ENCODE results near the gene ZMYM4. TPM values are rescaled to one million over a fixed set of nuclear protein-coding genes. Genes with fewer than 3 reads are reported as not detected.
A peak's percentile ranks its signal among the peaks of the same experiment; 100 is the strongest.

Gene ZMYM4
- total RNA-seq, 1 donor from 2014 or later, result 65.9 TPM

DNA sequence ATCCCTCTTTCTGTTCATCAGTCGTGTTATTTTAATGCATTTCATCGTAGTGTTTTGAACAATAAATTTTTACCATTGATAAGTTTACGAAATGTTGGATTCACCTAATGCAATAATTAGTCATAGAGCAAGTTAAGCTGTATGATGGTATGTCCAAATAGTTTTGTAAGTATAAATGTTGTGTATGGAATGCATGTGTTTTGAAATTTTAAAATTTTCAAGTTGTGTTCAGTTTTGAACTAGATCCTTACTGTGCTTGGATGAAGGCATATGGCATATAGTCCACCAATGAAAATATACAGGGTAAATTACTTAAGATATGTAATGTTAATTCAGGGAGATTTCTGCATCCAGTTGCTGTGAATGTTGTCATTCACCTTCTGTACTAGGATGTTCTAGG, 2.3 kb downstream of the ZMYM4 start:
- Mint-ChIP-seq H3K27ac (ENCODE audit: unreplicated experiment) (no peak overlapping the region), H3K4me1 (ENCODE audit: unreplicated experiment) (peaks cover 27% of the 10 kb centered on the region)
- no peak for DNase-seq (ENCODE audit: extremely low spot score, unreplicated experiment)

DNA sequence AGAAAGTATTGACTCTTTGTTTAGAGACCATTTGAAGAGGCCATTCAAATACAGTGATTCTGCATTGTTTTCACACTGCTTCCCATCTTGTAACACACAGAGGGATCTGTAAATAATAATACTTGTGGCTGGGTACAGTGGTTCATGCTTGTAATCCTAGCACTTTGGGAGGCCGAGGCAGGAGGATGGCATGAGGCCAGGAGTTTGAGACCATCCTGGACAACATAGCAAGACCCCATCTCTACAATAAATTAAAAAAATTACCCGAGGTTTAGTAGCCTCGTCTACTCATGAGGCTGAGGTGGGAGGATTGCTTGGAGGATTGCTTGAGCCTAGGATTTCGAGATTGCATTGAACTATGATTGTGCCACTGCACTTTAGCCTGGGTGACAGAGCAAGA, 5.7 kb downstream of the ZMYM4 start:
- peaks cover 33% of the 10 kb centered on the region for H3K4me1 Mint-ChIP-seq (ENCODE audit: unreplicated experiment)
- H3K4me3 Mint-ChIP-seq (ENCODE audit: unreplicated experiment), result no peak overlapping the region
- H3K27me3 Mint-ChIP-seq (ENCODE audit: unreplicated experiment), result no peaks in the 10 kb centered on the region
- H3K9me3 Mint-ChIP-seq (ENCODE audit: unreplicated experiment), result no peaks in the 10 kb centered on the region
- no peak for DNase-seq (ENCODE audit: extremely low spot score, unreplicated experiment)
- no peak overlapping the region for H3K27ac Mint-ChIP-seq (ENCODE audit: unreplicated experiment)
- peaks cover 7% of the 10 kb centered on the region for H3K36me3 Mint-ChIP-seq (ENCODE audit: unreplicated experiment)
- TF ChIP-seq, protein P1, sequence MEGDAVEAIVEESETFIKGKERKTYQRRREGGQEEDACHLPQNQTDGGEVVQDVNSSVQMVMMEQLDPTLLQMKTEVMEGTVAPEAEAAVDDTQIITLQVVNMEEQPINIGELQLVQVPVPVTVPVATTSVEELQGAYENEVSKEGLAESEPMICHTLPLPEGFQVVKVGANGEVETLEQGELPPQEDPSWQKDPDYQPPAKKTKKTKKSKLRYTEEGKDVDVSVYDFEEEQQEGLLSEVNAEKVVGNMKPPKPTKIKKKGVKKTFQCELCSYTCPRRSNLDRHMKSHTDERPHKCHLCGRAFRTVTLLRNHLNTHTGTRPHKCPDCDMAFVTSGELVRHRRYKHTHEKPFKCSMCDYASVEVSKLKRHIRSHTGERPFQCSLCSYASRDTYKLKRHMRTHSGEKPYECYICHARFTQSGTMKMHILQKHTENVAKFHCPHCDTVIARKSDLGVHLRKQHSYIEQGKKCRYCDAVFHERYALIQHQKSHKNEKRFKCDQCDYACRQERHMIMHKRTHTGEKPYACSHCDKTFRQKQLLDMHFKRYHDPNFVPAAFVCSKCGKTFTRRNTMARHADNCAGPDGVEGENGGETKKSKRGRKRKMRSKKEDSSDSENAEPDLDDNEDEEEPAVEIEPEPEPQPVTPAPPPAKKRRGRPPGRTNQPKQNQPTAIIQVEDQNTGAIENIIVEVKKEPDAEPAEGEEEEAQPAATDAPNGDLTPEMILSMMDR (IDR thresholded peaks at IDR 0.05), result no peak

More for the DNA sequence above, 2.3 kb downstream of the ZMYM4 start:
- Mint-ChIP-seq H3K4me3 (ENCODE audit: unreplicated experiment) (peak overlapping the region; percentile 41), H3K27me3 (ENCODE audit: unreplicated experiment) (no peaks in the 10 kb centered on the region), H3K9me3 (ENCODE audit: unreplicated experiment) (peaks cover 5% of the 10 kb centered on the region), H3K36me3 (ENCODE audit: unreplicated experiment) (peaks cover 2% of the 10 kb centered on the region)
- TF ChIP-seq, protein P1 (IDR thresholded peaks at IDR 0.05), result no peak

DNA sequence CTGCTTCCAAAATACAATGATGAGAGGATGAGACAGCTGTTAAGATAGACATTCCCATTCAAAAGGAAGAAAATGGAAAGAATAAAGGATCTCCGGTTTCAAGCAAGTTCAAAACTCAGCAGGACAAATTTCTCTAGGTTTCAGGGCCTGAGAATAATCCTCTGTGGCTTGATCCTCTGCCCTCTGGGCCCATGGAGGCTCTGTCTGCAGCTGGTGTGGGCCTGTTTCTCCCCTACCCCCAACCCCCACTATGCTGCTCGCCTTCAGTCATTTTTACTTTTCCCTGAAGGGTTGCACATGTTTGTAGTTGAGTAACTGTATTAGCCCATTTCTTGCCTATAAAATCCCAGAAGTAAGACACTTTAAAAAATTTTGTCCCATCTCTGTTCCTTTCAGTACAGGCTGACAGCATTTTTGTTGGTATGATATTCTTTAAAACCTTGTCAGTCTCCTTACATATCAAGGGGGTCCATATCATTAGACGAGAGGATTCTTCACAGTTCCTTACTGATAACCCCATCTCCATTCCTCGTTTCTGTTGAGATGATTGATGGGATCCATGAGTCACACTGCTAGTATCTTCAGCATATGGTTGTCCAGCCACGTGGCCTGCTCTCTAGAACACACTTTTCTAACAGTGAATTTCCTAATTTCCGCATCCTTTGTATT, 10.5 kb downstream of the ZMYM4 start:
- H3K4me3 Mint-ChIP-seq (ENCODE audit: unreplicated experiment), result no peak overlapping the region
- H3K4me1 Mint-ChIP-seq (ENCODE audit: unreplicated experiment), result peaks cover 17% of the 10 kb centered on the region
- no peaks in the 10 kb centered on the region for H3K27me3 Mint-ChIP-seq (ENCODE audit: unreplicated experiment)
- peaks cover 22% of the 10 kb centered on the region for H3K36me3 Mint-ChIP-seq (ENCODE audit: unreplicated experiment)
- DNase-seq (ENCODE audit: extremely low spot score, unreplicated experiment), result no peak
- TF ChIP-seq, protein P1 (IDR thresholded peaks at IDR 0.05), result no peak
- H3K9me3 Mint-ChIP-seq (ENCODE audit: unreplicated experiment), result peaks cover 4% of the 10 kb centered on the region
- no peak overlapping the region for H3K27ac Mint-ChIP-seq (ENCODE audit: unreplicated experiment)

DNA sequence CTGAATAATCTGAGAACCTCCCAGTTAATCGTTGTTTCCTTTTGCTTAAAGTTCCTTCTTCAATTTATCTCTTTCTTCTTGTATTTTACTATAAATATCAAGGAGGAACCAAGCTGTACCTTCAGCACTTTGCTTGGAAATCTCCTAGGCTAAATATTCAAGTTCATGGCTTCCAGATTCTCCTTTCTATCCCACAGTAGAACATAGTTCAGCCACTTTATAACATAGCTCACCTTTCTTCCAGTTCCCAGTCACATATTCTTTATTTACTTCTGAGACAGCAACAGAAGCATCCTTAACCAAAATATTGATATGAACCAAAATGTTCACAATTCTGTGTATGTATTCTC, 11.0 kb downstream of the ZMYM4 start:
- no peaks in the 10 kb centered on the region for H3K27me3 Mint-ChIP-seq (ENCODE audit: unreplicated experiment)
- H3K36me3 Mint-ChIP-seq (ENCODE audit: unreplicated experiment), result peaks cover 27% of the 10 kb centered on the region
- DNase-seq (ENCODE audit: extremely low spot score, unreplicated experiment), result no peak
- H3K4me3 Mint-ChIP-seq (ENCODE audit: unreplicated experiment), result no peak overlapping the region
- TF ChIP-seq, protein P1 (IDR thresholded peaks at IDR 0.05), result no peak
- H3K9me3 Mint-ChIP-seq (ENCODE audit: unreplicated experiment), result peaks cover 7% of the 10 kb centered on the region
- H3K27ac Mint-ChIP-seq (ENCODE audit: unreplicated experiment), result no peak overlapping the region
- peaks cover 17% of the 10 kb centered on the region for H3K4me1 Mint-ChIP-seq (ENCODE audit: unreplicated experiment)

DNA sequence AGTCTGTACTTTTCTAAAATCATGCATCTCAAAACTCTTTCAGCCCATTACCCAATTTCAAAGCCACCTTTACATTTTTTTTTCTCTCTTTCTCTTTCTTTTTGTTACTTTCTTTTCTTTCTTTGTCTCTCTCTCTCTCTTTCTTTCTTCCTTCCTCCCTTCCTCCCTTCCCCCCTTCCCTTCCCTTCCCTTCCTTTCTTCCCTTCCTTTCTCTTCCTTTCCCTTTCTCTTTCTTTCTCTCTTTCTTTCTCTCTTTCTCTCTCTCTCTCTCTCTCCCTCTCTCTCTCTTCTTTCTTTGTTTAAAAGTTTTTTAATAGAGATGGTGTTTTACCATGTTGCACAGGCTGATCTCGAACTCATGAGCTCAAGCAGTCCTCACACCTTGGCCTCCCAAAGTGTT, 11.5 kb downstream of the ZMYM4 start:
- Mint-ChIP-seq H3K36me3 (ENCODE audit: unreplicated experiment) (peaks cover 31% of the 10 kb centered on the region), H3K9me3 (ENCODE audit: unreplicated experiment) (peaks cover 12% of the 10 kb centered on the region), H3K4me3 (ENCODE audit: unreplicated experiment) (no peak overlapping the region), H3K4me1 (ENCODE audit: unreplicated experiment) (peaks cover 16% of the 10 kb centered on the region), H3K27ac (ENCODE audit: unreplicated experiment) (no peak overlapping the region), H3K27me3 (ENCODE audit: unreplicated experiment) (no peaks in the 10 kb centered on the region)
- no peak for DNase-seq (ENCODE audit: extremely low spot score, unreplicated experiment)
- TF ChIP-seq, protein P1 (IDR thresholded peaks at IDR 0.05), result no peak
